NCI-H1048 (cell line): ENCODE data around the gene JADE3.
"Not testable (repeated sequence)": the region's sequence is repeated elsewhere in the genome, so short reads cannot be mapped to it uniquely, and the experiment has no call there.

Experiments used
- DNase-seq: peaks from one replicate; lab custom pipeline; 2025; lab: John Stamatoyannopoulos, UW

JADE3 gene

GRCh38 chrX:46935295-46935694 is 23.1 kb downstream of the JADE3 start:
- no peak for DNase-seq

- DNase-seq, result no peak
Observed at GRCh38 chrX:46938589-46938988, 26.4 kb downstream of the JADE3 start.

- no peak for DNase-seq
Observed at GRCh38 chrX:46941341-46941740, 29.1 kb downstream of the JADE3 start.

GRCh38 chrX:46953137-46953527 is 40.9 kb downstream of the JADE3 start:
- no peak for DNase-seq

- no peak for DNase-seq
Observed at GRCh38 chrX:46953597-46953996, 41.4 kb downstream of the JADE3 start.

GRCh38 chrX:46954716-46955115 is 42.5 kb downstream of the JADE3 start:
- no peak for DNase-seq

GRCh38 chrX:46956589-46956988 is 44.4 kb downstream of the JADE3 start:
- not testable (repeated sequence) for DNase-seq

GRCh38 chrX:46957297-46957696 is 45.1 kb downstream of the JADE3 start:
- no peak for DNase-seq

GRCh38 chrX:46959101-46959500 is 46.9 kb downstream of the JADE3 start:
- no peak for DNase-seq

- DNase-seq, result no peak
Observed at GRCh38 chrX:46959985-46960700, 47.9 kb downstream of the JADE3 start.

- DNase-seq, result no peak
Observed at GRCh38 chrX:46961097-46961496, 48.9 kb downstream of the JADE3 start.

- DNase-seq, result no peak
Observed at GRCh38 chrX:46961574-46962283, 49.5 kb downstream of the JADE3 start.

GRCh38 chrX:46965125-46965758 is 53.0 kb downstream of the JADE3 start:
- DNase-seq, result no peak

- no peak for DNase-seq
Observed at GRCh38 chrX:46967547-46967946, 55.3 kb downstream of the JADE3 start.

- DNase-seq, result not testable (repeated sequence)
Observed at GRCh38 chrX:46977046-46977445, 64.8 kb downstream of the JADE3 start.

GRCh38 chrX:46978341-46979291 is 66.4 kb downstream of the JADE3 start:
- DNase-seq, result peak; percentile 44

GRCh38 chrX:46984705-46985104 is 72.5 kb downstream of the JADE3 start:
- DNase-seq, result no peak

- no peak for DNase-seq
Observed at GRCh38 chrX:46989548-46989947, 77.3 kb downstream of the JADE3 start.

- no peak for DNase-seq
Observed at GRCh38 chrX:46991664-46992063, 79.4 kb downstream of the JADE3 start.

GRCh38 chrX:46992070-46992469 is 79.8 kb downstream of the JADE3 start:
- no peak for DNase-seq

- no peak for DNase-seq
Observed at GRCh38 chrX:46994096-46994495, 81.9 kb downstream of the JADE3 start.

GRCh38 chrX:47012131-47012530 is 99.9 kb downstream of the JADE3 start:
- no peak for DNase-seq
